Stimulated activated CD4-positive, alpha-beta T cell treated with anti-CD3 and anti-CD28 coated beads, Interleukin-2, amount 100 ng/mL, for 48 hours (primary cell): ENCODE data around the gene EFCAB6.

Experiments used
- DNase-seq, 2 donors: peaks; one replicate each; pipeline ENCODE4 v3.0.0-alpha.2; 2020

EFCAB6 gene

DNA sequence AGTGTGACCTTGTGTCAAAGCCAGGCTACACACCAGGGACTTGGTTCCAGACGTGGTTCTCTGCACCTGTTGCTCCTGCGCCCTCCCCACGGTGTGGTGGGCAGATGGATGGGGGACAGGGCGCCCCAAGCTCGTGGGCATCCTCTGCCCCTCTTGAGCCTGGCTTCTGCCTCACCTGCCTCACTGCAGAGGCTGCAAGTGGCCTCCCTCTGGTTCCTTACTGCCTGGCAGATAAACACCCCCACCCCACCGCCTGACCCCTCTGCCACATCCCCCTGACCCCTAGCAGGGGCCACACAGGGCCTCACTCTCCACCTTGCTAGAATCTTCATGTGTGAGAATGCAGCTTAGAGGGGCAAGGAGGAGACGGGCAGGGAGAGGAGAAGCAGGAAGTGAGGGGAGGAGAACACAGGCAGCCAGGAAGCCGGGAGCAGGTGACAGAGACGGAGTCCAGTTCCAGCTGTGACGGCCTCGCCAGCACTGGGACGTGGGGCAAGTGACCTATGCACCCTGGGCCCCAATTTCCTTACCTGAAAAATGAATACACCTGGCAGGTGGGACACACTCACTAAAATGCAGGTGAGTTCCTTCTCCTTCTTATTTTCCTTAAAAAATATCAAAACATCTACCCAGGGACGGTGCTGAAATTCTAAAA lies 178.3 kb downstream of the EFCAB6 start:
- DNase-seq, result no peak

DNA sequence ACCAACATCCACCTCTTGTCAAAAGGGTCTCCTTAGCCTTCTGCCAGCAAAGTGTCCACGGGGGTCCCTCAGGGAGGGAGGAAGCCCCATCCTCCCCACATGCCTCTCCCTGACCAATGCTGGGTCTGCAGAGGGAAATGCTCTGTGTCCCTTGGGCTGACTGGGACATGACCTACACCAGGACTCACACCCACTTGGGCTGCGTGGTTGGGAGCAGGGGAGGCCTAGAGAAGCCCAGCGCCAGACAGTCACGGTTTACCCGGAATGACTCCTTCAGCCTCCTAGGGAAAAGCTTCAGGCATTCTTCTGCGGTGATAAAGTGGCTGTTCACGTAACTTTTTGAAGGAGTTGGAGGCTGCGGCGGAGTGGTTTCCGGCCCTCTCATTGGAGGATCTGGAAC lies 180.3 kb downstream of the EFCAB6 start:
- DNase-seq, result no peak

DNA sequence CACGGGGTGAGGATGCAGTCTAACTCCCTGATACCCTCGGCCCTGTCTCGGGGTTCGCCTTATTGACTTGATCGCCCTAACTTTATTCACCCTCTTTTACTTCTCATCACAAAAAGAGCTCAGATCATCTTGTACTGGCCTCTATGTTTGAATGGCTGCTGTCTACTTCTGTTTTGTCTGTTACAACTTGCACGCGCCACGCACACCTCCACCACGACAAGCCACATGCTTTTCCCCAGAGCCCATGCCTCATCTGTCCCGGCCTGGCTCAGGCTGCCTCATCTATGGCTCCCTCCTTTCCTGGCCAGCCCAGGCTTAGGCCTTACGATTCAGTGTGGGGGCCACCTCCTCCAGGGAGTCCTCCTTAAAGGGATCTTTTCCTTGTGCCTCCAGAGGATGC lies 180.9 kb downstream of the EFCAB6 start:
- no peak for DNase-seq

DNA sequence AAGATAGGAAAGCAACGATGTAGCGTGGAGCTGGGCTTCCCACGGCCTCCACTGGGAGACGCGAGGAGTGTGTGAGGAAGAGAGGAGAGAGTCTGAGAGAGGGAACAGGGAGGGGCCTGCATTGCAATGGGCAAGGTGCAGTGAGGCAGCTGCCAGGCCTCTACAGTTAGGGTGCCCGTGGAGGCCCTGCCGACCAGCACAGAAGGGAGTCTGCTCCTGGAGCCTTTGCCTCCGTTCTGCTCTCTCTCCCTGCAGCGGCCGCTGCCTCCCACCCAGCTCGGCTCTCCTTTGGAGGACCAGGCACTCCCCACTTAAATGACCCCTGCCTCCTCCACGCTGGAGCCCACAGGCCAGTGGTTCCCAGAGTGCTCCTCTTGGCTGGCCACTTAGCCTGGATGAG lies 181.7 kb downstream of the EFCAB6 start:
- DNase-seq, result no peak

DNA sequence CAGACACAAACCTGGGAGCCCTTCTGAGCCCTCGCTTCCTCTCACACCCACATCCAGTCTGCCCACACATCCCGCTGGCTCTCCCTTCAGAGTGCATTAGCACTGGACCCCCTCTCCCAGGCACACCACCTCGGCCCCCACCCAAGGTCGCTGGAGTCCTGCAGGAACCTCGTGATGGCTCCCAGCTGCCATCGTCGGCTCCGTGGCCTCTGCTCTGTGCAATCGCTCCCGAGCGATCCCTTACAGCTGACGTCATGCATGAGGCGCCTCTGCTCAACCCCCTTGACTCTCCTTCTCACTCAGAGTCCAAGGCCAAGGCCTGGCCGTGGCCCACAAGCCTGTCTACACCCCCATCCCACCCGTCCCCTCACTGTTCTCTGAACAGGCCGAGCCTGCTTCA lies 183.9 kb downstream of the EFCAB6 start:
- no peak for DNase-seq

DNA sequence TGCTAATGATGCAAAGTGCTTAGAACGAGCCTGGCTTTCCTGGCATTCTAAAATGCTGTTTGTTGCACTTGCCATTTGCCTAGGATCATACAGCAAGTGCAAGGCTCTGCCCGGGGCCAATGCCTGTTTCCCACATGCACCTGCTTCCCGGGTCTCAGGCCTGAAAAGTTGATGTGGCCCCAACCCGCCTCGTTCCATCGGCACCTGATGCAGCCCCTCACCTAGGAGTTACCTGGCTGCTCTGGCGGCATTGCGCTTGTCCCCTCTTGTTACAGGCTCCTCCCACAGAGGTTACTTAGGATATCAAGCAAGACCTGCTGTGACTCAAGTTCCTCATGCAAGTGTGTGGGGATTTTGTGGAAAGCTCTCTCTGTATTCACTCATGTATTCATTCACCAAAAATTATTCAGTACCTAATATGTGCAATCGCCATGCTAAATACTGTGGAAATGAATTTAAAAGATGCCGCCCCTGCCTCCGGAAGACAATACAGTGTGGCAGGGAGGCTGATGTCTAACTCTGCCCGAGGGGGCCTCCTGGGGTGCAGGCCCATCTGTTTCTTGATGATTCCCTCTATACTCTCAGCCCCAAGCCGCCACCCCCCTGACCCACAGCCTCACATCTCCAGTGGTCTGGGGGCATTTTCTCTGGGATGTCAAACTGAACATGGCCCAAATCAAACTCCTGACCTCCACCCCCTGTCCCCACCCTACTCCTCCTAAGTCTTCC lies 184.5 kb downstream of the EFCAB6 start:
- no peak for DNase-seq

DNA sequence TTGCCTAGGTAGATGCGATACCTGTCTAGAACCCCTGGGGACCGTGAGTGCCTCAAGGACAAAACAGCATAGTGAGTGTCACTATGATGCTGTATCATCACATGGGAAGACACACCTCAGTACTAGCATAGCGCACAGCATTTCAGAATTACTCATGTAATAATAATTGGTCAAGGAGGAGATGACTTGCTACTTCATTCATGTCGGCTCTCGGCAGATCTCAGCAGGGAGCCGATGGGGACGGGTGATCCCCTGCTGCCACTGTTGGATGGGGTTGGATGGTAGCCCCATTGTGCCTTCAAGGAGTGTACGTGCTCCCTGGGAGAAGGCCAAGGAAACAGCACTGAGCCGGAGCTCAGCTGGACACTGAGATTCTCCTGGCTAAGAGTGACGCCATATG lies 186.9 kb downstream of the EFCAB6 start:
- DNase-seq, result no peak

DNA sequence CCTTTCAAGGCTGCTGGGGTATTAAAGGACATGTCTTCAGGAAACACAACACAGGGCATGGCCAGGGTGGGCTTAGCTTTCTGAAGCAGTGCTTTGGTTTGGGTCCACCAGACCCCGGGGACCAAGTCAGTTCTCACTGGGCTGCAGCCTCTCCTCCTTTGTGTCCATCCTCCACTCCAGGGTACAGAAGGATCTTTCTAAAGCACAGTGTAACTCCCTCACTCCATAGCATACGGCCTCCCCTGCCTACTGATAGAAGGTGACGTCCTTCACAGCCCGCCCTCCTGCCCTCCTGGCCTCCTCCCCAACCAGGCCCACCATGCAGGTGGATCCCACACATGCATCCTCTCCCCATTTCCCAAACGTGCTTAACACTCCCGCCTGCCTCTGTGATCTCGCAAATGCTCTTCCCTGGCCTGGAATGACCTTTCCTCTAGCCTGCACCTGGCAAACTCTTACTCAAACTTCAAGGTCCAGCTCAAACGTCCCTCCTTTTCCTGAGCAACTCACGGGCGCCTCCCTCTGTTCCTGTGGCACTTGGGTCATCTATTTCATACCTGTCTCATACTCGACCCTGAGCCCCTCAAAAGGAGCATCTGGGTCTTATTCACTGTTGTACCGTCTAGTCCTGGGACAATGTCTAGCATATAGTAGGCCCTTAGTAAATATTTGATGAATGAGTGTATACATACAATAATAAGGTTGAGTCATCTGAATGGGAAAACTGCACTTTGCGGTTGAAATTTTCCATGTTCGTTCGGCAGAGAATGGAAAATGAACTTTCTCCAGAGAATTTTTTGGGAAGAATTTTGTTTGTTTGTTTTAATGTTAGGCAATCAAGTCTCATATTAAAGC lies 187.7 kb downstream of the EFCAB6 start:
- DNase-seq, result no peak

DNA sequence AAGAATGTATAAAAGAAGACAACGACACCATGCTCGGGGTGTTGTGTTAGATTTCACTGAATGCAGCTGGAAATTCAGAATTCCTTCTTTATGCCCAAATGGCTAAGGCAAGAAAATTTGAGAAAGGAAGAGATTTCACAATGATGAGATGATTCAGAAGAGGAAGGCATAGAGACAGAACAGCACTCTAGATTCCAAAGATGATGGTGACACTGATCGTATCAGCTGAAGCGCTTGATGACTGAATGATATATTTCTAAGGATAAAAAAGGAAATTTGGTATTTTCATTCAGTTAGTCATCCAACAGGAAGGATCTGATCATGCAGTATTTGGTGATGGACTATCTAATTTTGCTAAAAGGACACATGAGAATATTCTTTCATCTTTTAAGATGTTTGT lies 189.2 kb downstream of the EFCAB6 start:
- DNase-seq, result no peak

DNA sequence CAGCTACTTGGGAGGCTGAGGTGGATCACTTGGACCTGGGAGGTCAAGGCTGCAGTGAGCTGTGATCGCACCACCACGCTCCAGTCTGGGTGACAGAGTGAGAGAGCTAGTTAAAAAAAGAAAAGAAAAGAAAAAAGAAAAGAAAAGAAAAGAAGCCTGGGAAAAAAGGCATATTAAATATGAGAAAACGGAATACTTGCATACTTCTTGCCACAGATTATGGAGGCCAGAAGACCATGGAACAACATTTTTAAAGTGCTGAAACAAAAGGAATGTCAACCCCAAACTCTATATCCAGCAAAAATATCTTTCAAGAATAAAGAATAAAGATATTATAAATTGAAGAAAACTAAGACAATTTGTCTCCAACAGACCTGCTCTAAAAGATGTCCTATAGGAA lies 191.9 kb downstream of the EFCAB6 start:
- no peak for DNase-seq

DNA sequence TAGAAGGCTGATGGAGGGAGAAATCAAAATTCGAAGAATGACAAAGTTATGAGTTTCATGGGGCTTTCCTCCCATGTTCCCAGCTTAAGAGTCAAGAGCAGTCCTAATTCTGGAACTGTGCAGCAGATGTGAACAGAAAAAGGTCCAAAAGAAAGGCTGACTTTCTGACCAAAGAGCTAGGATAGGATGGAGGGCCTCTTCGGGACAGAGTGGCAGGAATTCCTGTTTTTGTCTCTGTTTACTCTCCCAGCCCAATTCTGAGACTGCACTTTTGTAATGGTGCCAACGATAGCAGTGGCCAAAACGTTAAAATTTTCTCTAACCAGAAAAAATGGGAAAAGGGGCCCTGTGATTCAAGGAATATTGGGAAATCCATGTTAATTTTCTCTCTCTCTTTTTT lies 193.6 kb downstream of the EFCAB6 start:
- DNase-seq, result no peak

DNA sequence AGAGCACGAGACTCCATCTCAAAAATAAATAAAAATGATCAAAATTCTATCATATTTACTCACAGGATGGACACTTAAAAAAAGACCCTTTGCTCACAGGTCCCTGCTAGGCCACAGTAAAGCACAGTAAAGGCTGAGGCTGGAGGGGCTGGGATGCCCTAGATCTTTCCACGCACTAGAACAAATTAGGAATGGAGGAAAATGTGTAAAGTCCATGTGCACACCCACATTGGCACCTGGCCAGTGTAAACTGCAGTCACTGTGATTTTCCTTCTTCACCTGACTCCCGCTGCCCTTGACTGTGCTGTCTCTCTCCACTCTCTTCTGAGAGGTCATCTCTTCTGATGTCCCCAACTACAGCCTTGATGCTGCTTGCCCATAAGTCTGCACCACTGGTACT lies 195.5 kb downstream of the EFCAB6 start:
- no peak for DNase-seq

DNA sequence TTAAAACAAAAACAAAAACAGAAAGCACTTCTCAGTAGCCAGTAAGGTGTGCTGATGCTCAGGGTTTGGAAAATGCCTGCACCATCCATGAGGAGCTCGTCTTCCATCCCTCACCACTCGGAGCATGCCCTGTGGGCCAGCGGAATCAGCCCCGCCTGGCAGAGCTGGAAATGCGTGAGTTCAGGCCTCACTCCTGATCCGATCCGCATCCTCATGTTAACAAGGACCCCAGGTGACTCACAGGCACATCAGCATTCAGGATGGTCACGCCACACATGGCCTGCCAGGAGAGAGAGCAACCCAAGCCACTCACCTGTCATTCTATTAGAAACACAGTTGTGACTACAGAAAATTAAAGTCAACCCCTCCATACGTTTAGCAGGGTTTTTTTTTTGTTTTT lies 211.8 kb downstream of the EFCAB6 start:
- no peak for DNase-seq

DNA sequence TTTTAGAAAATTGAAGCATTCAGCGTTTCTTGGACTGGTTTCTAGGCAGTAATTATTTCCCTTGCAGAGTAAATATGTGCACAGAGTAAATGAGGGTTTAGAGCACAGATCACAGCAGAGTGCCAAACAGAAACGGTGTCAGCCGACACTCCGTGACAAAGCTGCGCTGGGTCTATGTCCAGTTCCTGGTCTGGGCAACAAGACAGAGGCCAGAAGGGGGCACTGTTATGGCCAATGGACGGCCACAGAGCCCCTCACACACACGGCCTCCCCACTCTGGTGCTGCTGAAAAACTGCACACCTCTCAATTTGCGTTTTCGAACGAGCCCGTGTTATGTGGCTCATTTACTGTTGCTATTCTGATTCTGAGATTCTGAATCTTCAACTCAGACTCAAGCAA lies 219.6 kb downstream of the EFCAB6 start:
- no peak for DNase-seq

DNA sequence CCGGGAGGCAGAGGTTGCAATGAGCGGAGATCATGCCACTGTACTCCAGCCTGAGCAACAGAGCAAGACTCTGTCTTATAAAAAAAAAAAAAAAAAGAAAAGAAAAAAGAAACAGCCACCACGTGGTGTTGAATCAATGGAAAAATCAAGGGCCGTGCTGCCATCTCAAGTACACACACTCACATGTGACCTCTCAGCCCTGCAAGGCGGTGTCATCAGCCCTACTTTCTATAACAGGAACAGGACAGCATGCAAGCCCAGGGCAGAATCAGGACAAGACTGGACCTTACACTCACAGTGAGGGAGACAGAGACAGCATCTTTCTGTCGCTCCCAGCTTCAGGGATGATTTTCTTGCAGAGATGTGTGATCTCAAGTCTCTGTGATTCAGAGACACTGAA lies 220.7 kb downstream of the EFCAB6 start:
- no peak for DNase-seq

DNA sequence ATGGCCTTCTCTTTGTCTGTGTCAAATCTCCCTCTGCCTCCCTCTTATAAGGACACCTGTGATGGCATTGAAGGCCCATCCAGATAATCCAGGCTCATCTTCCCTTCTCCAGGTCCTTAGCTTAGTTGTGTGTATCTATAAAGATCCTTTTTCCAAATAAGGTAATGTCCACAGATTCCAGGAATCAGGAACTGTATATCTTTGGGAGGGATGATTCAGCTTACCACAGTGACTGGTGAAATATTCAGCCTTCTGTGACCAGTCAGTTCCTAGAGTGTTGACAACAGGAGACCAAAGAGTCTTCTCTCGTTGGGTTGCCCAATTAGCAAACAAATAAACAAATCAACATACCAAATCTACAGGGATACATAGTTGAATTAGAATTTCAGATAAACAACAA lies 224.5 kb downstream of the EFCAB6 start:
- no peak for DNase-seq

DNA sequence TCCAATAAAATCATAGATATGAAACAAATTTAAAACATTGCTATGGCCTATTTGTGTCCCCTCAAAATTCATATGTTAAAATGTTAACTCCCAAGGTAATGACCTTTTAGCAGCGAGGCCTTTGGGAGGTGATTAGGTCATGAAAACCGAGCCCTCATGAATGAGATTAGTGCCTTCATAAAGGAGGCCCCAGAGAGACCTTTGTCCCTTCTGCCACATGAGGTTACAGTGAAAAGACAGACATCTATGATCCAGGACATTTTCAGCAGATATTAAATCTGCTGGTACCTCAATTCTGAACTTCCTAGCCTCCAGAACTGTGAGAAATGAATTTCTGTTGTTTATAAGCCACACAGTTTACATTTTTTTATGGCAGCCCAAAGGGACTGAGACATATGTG lies 228.6 kb downstream of the EFCAB6 start:
- no peak for DNase-seq

DNA sequence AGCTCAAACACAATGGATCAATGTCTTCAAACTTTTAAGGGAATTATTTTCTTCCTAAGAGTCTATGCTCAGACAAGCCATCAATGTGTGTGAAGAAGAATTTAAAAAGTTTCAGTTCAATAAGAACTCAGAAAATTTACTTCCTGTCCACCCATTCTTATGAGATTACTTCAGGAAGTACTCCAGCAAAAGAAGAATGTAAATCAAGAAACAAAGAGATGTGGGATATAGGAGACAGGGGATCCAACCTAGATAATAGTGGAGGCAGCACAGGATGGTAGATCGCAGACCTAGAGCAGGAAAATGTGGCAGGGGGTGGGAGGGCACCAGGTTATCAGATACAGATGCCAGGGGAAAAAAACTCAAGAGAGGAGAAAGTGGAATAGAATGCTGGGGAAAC lies 229.7 kb downstream of the EFCAB6 start:
- DNase-seq, result no peak

DNA sequence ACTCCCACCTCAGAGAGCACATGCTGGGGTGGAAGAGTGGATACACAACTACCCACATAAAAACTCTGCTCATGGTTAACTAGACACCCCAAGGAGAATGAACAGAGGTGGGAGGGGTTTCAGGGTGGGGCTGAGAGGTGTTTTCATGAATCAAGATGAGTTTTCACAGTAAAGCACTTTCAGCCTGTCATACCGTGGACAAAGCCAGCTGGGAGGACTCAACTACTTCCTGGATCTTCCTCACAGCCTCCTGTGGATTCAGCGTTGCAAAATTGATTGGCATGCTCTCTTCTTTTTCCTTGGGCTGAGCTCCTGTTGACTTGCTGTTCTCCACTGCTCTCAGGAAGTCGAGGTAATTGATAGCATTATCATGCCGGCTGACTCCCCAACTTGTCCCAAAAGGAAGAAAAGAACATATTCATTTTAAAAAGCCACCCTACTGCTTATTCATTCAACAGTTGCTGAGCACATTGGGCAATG lies 231.8 kb downstream of the EFCAB6 start:
- DNase-seq, result no peak

DNA sequence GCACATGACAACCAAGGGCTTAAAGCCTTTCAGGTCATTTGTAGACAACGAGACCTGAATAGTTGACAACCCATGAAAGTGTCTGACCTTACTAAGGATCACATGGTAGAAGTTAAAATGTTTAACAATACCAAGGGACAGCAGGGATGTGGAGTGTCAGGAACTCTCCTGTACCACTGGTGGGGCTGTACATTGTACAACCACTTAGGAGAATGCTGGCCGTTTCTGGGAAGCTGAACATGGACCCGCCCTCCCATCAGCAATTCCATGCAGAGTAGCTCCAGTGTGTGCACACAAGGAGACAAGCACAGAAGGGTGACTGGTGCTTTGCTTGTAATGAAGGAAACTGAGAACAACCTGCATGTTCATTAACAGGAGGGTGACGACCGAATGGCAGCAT lies 237.4 kb downstream of the EFCAB6 start:
- DNase-seq, result no peak

DNA sequence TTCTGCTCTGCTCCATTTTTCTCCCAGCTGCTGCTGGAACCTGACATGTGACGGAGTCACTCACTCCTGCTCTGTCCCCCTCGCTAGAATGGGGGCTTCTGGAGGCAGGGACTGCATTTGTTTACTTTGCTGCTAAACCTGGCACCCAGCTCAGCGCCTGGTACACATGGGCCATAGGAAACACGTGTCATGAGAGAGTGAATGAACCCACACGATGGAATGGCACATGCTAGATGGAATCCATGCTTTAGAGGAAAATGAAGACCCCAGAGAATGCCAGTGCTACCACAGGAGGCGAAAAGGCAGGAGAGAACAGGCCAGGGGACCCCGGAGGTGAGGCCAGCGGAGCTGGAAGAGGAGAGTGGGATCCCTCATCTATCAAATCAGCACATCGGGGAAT lies 239.4 kb downstream of the EFCAB6 start:
- DNase-seq, result no peak

DNA sequence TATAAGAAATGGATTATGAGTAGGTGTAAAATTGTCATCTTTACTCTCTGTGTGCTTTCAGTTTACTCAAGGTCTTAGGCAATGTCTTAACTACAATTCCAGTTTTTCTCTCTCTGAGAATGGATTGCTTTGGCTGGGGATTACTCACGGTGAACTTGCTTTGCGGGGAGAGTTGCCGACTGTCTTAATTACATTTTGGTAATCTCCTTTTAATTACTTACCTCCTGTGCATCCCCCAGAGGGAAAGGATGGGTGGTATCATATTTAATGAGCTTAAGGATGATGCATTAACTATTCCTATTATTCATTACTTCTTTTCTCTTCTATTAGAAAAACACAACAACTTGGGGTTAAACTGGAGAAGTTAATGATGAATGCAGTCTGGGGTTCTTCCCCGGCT lies 240.9 kb downstream of the EFCAB6 start:
- DNase-seq, result no peak

DNA sequence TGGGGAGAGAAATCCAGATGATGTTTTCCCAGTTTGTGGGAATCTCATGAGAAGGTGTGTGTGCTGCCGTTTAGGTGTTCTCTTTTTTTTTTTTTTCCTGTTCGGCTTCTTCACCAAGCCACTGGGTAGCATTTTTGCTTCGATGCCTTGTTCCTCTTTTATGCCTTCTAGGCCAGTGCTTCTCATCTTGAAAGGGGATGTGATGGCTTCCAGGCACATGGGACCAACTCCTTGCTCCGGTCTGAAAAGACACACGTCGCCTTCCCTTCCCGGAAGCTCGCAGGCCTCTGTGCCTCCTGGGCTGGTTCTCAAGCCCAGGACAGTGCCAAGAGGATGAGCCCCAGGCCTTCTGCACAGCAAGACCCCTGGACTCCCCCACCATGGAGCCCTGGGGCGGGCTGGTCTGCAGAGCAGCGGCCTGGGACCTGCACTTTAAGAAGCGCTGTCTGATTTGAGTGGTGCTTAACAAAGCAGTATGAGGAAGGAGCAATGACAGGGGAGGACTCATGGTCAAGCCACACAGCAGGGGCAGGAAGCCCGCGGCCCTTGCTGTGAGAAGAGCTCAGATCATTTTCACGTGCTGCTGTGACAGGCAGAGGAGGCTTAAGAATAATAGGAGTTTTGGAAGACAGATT lies 241.5 kb downstream of the EFCAB6 start:
- no peak for DNase-seq
